SK-N-SH treated with all-trans-retinoic acid at 6 μM for 48 hours (cell line): ENCODE measurements around the gene TACC3.

ENCODE experiments used
- ATAC-seq: fragments of 200-7000 bp; cut with Tn5 transposase; 3 replicates; pipeline ENCODE4 v1.9.1; 2020; ENCODE audit warnings: mild to moderate bottlenecking, moderate library complexity
- ARNTL ChIP-seq: fragments of 450-650 bp; formaldehyde crosslinking; IDR thresholded peaks from 2 replicates; pipeline ENCODE4 v1.5.0; 2020; ENCODE audit warnings: low read depth, mild to moderate bottlenecking, moderate library complexity, borderline replicate concordance
- BACH2 ChIP-seq: fragments of 250-450 bp; sonication (Bioruptor Pico); IDR thresholded peaks from 2 replicates; pipeline ENCODE4 v1.9.0; 2021; ENCODE audit warnings: mild to moderate bottlenecking, borderline replicate concordance
- CSDC2 ChIP-seq: fragments of 250-450 bp; sonication (Bioruptor Pico); IDR thresholded peaks from 2 replicates; pipeline ENCODE4 v1.5.0; 2020; ENCODE audit warnings: mild to moderate bottlenecking, moderate library complexity
- ESRRG ChIP-seq: fragments of 250-450 bp; sonication (Bioruptor Pico); IDR thresholded peaks from 2 replicates; pipeline ENCODE4 v1.6.1; 2021; ENCODE audit warnings: mild to moderate bottlenecking
- GLIS3 ChIP-seq: fragments of 250-450 bp; sonication (Bioruptor Pico); IDR thresholded peaks from 2 replicates; pipeline ENCODE4 v1.5.0; 2020; ENCODE audit warnings: mild to moderate bottlenecking, moderate library complexity
- ISL1 ChIP-seq: fragments of 250-450 bp; sonication (Bioruptor Pico); IDR thresholded peaks from 2 replicates; pipeline ENCODE4 v2.1.2; 2022; ENCODE audit warnings: mild to moderate bottlenecking, moderate library complexity
- OSR1 ChIP-seq: fragments of 250-450 bp; sonication (Bioruptor Pico); IDR thresholded peaks from 2 replicates; pipeline ENCODE4 v1.8.0; 2022; ENCODE audit warnings: moderate library complexity, mild to moderate bottlenecking, inconsistent platforms
- PPARA ChIP-seq: fragments of 250-450 bp; sonication (Bioruptor Pico); IDR thresholded peaks from 2 replicates; pipeline ENCODE4 v1.5.0; 2020; ENCODE audit warnings: mild to moderate bottlenecking, borderline replicate concordance
- RARB ChIP-seq: fragments of 250-450 bp; sonication (Bioruptor Pico); IDR thresholded peaks from 2 replicates; pipeline ENCODE4 v1.8.0; 2021; ENCODE audit warnings: mild to moderate bottlenecking, moderate library complexity
- SNAI2 ChIP-seq: fragments of 250-450 bp; sonication (Bioruptor Pico); IDR thresholded peaks from 2 replicates; pipeline ENCODE4 v1.5.0; 2020; ENCODE audit warnings: mild to moderate bottlenecking, moderate library complexity
- TCF4 ChIP-seq: fragments of 250-450 bp; sonication (Bioruptor Pico); IDR thresholded peaks from 2 replicates; pipeline ENCODE4 v1.8.0; 2021; ENCODE audit warnings: mild to moderate bottlenecking, moderate library complexity, borderline replicate concordance
- TOX ChIP-seq: fragments of 250-450 bp; sonication (Bioruptor Pico); IDR thresholded peaks from 2 replicates; pipeline ENCODE4 v1.8.0; 2021; ENCODE audit warnings: mild to moderate bottlenecking, moderate library complexity, borderline replicate concordance
- ZC3H10 ChIP-seq: fragments of 250-450 bp; sonication (Bioruptor Pico); IDR thresholded peaks from 2 replicates; pipeline ENCODE4 v1.5.1; 2021; ENCODE audit warnings: mild to moderate bottlenecking, moderate library complexity
- ZFP3 ChIP-seq: fragments of 250-450 bp; sonication (Bioruptor Pico); IDR thresholded peaks from 2 replicates; pipeline ENCODE4 v1.5.0; 2020; ENCODE audit warnings: mild to moderate bottlenecking, moderate library complexity
- ZFP30 ChIP-seq: fragments of 450-650 bp; formaldehyde crosslinking; IDR thresholded peaks from 2 replicates; pipeline ENCODE4 v1.5.0; 2022; ENCODE audit warnings: mild to moderate bottlenecking, moderate library complexity
- ZNF565 ChIP-seq: fragments of 450-650 bp; formaldehyde crosslinking; conservative IDR thresholded peaks from 2 replicates; pipeline ENCODE4 v1.5.0; 2020; ENCODE audit warnings: low read depth, mild to moderate bottlenecking, moderate library complexity
- ZNF8 ChIP-seq: fragments of 450-650 bp; formaldehyde crosslinking; IDR thresholded peaks from 2 replicates; pipeline ENCODE4 v1.5.0; 2020; ENCODE audit warnings: mild to moderate bottlenecking, moderate library complexity
- TF ChIP-seq, protein P1 (sequence below): fragments of 250-450 bp; sonication (Bioruptor Pico); IDR thresholded peaks from 2 replicates; pipeline ENCODE4 v1.5.0; 2020; ENCODE audit warnings: mild to moderate bottlenecking, moderate library complexity
- TF ChIP-seq, protein P2 (sequence below): fragments of 250-450 bp; sonication (Bioruptor Pico); IDR thresholded peaks from 2 replicates; pipeline ENCODE4 v1.5.1; 2020; ENCODE audit warnings: low read depth, mild to moderate bottlenecking, moderate library complexity
- TF ChIP-seq, protein P3 (sequence below): fragments of 250-450 bp; sonication (Bioruptor Pico); IDR thresholded peaks from 2 replicates; pipeline ENCODE4 v1.8.0; 2020; ENCODE audit warnings: mild to moderate bottlenecking, moderate library complexity, borderline replicate concordance

Gene TACC3

DNA sequence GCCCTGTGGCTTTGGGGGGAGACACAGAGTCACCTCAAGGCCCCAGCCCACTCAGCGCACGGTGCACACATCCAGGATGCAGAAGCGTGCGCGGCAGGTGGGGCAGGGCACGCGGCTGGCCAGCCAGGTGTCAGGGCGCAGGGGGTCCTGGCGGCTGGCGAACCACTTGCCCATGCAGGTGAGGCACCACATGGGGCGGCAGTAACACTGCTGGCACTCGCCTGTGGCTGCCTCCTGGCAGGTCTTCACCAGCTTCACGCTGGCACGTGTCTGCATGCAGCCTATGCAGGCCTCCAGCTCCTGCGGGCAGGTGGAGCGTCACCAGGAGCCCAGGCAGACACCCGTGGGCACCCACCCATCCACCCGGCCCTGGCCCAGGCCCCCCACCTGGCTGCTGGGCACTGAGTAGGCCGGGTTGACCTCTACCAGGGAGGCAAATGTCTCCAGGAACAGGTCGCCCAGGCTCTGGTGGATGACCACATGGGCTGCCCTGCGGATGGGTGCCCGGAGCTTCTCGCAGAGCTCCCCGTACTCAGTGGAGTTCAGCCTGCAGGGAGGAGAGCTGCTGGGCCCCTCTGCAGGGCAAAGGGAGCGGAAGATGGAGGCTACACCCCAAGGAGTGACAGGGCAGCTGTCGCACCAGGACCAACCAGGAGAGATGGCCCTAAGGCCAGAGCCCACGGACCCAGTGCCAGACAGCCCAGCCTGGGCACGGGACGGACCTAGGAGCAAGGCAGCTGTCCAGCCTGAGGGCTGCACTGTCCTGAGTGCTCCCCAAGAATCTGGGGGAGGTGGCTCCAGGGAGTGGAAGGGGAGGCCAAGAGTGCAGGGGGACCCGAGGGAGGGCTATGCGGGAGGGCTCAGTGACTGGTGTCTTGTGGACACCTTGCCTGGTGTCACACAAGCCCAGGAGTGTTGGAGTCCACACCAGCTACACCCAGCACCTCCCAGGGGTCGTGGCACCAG lies 3.9 kb upstream of the TACC3 start:
- no peak for ATAC-seq
- TF ChIP-seq ZFP30 (CRISPR knock-in tag) (no peak), TOX (CRISPR knock-in tag) (no peak)
- TF ChIP-seq, protein P1, sequence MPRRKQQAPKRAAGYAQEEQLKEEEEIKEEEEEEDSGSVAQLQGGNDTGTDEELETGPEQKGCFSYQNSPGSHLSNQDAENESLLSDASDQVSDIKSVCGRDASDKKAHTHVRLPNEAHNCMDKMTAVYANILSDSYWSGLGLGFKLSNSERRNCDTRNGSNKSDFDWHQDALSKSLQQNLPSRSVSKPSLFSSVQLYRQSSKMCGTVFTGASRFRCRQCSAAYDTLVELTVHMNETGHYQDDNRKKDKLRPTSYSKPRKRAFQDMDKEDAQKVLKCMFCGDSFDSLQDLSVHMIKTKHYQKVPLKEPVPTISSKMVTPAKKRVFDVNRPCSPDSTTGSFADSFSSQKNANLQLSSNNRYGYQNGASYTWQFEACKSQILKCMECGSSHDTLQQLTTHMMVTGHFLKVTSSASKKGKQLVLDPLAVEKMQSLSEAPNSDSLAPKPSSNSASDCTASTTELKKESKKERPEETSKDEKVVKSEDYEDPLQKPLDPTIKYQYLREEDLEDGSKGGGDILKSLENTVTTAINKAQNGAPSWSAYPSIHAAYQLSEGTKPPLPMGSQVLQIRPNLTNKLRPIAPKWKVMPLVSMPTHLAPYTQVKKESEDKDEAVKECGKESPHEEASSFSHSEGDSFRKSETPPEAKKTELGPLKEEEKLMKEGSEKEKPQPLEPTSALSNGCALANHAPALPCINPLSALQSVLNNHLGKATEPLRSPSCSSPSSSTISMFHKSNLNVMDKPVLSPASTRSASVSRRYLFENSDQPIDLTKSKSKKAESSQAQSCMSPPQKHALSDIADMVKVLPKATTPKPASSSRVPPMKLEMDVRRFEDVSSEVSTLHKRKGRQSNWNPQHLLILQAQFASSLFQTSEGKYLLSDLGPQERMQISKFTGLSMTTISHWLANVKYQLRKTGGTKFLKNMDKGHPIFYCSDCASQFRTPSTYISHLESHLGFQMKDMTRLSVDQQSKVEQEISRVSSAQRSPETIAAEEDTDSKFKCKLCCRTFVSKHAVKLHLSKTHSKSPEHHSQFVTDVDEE: no peak

DNA sequence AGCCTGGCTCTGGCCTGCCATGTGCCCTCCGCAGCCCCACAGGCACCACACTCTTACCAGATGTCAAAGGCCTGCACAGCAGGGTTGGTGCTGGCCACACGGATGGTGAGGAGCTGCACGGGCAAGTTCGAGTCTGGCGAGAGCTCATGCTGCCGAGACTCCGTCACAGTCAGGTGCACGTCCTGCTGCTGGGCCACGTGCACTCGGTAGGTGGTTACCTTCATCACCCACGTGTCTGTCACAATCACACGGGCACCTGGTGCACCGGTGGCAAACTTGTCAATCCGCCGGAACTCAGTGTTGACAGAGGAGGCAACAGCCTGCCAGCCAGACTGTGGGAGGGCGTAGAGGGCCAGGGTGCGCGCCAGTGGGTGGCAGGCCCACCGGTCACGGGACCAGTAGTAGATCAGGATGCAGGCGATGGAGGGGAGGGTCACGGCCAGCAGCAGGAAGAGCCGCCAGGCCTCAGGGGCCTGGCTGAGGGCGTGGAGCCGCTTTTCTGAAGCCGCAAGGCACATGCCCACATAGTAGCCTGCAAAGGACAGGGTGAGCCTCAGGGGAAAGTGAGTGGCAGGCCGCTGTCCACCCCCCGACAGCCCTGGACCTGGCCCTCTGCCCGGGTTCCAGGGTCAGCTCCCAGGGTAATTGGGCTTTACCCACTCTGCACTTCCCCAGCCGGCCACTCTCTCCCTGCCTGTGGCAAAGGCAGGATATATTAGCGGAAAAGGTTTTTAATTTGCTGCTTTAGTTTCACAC lies 3.0 kb upstream of the TACC3 start:
- no peak for ATAC-seq
- no peak for TF ChIP-seq ARNTL (CRISPR knock-in tag)
- TF ChIP-seq ZFP3: no peak
- TF ChIP-seq BACH2 (CRISPR knock-in tag): no peak
- TF ChIP-seq ZNF565 (CRISPR knock-in tag): no peak
- TF ChIP-seq ZFP30 (CRISPR knock-in tag): no peak
- no peak for TF ChIP-seq ZNF8 (CRISPR knock-in tag)
- TF ChIP-seq ESRRG (CRISPR knock-in tag): no peak
- TF ChIP-seq, protein P2, sequence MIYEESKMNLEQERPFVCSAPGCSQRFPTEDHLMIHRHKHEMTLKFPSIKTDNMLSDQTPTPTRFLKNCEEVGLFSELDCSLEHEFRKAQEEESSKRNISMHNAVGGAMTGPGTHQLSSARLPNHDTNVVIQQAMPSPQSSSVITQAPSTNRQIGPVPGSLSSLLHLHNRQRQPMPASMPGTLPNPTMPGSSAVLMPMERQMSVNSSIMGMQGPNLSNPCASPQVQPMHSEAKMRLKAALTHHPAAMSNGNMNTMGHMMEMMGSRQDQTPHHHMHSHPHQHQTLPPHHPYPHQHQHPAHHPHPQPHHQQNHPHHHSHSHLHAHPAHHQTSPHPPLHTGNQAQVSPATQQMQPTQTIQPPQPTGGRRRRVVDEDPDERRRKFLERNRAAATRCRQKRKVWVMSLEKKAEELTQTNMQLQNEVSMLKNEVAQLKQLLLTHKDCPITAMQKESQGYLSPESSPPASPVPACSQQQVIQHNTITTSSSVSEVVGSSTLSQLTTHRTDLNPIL (CRISPR knock-in tag): no peak
- TF ChIP-seq, protein P3, sequence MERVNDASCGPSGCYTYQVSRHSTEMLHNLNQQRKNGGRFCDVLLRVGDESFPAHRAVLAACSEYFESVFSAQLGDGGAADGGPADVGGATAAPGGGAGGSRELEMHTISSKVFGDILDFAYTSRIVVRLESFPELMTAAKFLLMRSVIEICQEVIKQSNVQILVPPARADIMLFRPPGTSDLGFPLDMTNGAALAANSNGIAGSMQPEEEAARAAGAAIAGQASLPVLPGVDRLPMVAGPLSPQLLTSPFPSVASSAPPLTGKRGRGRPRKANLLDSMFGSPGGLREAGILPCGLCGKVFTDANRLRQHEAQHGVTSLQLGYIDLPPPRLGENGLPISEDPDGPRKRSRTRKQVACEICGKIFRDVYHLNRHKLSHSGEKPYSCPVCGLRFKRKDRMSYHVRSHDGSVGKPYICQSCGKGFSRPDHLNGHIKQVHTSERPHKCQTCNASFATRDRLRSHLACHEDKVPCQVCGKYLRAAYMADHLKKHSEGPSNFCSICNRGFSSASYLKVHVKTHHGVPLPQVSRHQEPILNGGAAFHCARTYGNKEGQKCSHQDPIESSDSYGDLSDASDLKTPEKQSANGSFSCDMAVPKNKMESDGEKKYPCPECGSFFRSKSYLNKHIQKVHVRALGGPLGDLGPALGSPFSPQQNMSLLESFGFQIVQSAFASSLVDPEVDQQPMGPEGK (CRISPR knock-in tag): no peak
- TF ChIP-seq CSDC2 (CRISPR knock-in tag): no peak
- TF ChIP-seq OSR1 (CRISPR knock-in tag): no peak
- TF ChIP-seq RARB (CRISPR knock-in tag): no peak
- no peak for TF ChIP-seq ZC3H10 (CRISPR knock-in tag)

DNA sequence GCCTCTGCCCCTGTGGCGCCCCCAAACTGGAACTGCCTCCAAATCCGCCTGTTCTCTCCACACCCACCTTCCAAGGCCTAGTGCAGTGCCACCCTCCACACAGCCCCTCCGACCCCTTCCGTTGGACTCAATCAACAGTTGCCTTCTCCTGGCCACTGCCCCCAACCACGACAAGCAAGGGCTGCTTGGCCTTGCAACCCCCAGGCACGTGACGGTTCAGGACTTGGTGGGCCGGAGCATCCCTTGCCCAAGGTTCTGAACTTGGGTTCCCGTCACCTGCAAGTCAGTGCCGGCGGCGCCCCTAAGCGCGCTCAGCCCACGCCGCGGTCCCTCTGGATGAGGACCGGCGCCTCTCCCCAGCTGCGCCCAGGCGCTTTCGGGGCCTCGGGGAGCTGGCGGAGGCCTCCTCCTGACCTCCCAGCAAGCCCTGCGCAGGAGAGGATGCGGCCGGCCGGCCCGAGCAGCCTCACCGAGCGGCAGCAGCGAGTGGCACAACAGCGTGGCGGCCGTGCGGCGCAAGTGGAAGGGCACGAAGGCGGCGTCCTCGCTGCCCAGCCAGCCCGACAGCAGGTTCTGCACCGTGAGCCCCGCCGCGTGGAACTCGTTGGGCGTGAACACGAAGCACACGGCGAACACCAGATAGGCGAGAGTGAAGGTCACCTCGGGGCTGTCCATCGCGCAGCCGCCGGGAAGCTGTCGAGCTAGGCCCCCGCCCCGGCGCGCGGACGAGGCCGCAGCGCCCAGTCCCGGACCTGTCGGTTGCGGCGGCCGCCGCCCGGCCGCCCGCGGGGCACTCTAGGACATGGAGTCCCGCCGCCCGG lies 948 bp upstream of the TACC3 start:
- TF ChIP-seq, protein P1: no peak
- TF ChIP-seq PPARA (CRISPR knock-in tag) (no peak), ZFP30 (CRISPR knock-in tag) (no peak), ZNF565 (CRISPR knock-in tag) (no peak), TOX (CRISPR knock-in tag) (no peak), TCF4 (CRISPR knock-in tag) (no peak), ARNTL (CRISPR knock-in tag) (no peak), OSR1 (CRISPR knock-in tag) (no peak), ZC3H10 (CRISPR knock-in tag) (no peak), BACH2 (CRISPR knock-in tag) (no peak), RARB (CRISPR knock-in tag) (no peak), ZFP3 (no peak), ISL1 (no peak), SNAI2 (CRISPR knock-in tag) (no peak), ZNF8 (CRISPR knock-in tag) (no peak), GLIS3 (CRISPR knock-in tag) (no peak)
- TF ChIP-seq, protein P2 (CRISPR knock-in tag): no peak
- TF ChIP-seq, protein P3 (CRISPR knock-in tag): no peak
- peak; percentile 26 for ATAC-seq
